ENCODE data around the gene RAD52.
"Not testable (repeated sequence)": the region's sequence is repeated elsewhere in the genome, so short reads cannot be mapped to it uniquely, and the experiment has no call there.

RAD52 gene

DNA sequence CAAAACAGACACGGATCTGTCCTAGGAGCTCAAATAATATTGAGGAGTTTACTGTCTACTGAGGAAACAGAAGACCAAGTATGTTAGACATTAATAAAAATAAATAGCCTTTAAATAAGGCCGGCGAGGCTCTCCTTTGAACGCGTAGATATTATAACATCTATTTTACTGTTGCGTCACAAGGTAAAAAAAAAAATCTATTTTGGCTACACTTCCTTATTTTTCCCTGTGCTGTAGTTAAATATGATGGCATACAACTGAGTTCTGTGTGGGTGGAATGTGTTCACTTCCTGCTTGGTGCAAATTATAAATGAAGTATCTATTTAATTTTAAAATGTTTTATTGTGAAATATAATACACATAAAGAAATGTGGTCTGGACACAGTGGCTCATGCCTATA is 17.2 kb upstream of the RAD52 start:
- DNase-seq: no peak

DNA sequence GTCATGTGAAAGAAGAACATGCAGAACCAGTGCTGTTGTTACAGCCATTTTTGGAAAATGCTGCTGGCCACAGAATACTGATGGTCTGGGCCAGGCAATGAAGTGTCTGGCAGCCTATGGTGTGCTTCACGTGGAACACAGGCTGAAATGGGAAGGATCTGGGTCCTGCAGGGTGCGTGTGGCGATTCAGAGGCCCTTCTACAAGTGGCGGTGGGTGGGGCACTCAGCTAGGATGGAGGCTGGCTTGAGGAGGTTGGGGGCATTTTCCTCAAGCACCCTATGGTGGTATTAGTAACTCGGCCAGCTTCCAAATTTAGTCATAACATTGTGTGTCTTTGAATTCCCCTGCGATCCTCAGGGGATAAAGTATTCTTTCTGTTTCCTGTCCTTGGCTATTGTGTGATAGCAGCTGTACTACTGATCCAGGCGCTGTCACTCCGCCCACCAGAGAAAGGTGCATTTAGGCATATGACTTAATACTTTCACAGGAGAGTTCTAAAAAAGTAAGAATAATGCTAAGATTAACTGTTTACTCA is 9.2 kb upstream of the RAD52 start:
- no peak for DNase-seq

DNA sequence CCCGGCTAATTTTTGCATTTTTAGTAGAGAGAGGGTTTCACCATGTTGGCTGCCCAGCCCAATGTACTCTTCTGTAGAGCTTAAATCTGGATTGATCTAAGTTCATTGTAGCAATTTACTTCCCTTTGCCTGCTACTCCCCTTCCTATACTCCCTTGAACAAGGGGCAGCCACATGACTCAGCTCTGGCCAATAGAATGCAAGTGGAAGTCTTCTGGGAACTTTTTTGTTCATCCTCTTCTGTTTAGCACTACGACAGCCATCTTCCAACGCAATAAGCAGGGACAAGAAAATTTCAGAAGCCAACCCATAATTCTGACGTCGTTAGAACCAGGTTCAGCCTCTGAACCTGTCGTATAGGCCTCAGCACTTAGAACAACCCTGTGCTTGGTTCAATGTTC is 6.4 kb upstream of the RAD52 start:
- DNase-seq: no peak

- no peak for DNase-seq
Measured at GRCh38 chr12:954741-955140, 5.2 kb upstream of the RAD52 start.

DNA sequence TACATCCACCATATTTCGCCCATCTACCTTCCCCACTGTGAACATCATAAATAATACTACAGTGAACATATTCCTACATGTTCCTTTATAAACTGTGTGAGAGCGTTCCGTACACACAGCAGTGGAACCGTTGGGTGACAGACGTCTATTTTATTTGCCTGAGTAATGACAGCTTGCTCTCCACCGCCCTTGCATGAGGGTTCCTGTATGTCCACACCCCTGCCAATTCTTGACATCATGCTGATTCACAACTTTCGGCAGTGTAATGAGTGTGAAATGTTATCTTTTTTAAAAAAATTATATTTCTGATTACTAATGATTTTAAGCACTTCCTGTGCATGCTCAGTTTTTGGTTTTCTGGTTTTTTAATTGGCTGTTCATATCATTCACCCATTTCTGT is 4.3 kb upstream of the RAD52 start:
- DNase-seq: no peak

DNA sequence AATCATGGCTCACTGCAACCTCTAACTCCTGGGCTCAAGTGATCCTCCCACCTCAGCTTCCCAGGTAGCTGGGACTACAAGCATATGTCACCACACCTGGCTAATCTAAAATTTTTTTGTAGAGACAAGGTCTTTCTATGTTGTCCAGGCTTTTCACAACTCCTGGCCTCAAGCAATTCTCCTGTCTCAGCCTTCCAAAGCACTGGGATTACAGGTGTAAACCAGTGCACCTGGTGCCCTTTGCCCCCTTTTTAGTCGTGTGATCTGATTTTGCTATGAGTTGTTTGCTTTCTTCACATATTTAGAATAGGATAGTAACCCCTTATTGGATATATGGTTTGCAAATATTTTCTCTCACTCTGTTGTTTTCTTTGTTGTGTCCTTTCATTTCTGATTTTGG is 1.7 kb upstream of the RAD52 start:
- no peak for DNase-seq

DNA sequence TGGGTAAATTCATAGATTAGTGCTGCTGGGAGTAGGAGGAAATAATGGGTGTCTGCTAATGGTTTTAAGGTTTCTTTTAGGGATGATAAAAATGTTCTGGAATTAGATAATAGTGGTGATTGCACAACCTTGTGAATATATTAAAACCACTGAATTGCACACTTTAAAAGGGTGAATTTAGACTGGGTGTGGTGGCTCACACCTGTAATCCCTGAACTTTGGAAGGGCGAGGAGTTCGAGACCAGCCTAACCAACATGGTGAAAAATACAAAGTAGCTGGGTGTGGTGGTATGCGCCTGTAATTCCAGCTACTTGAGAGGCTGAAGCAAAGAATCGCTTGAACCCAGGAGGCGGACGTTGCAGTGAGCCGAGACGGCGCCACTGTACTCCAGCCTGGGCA is 1.3 kb downstream of the RAD52 start:
- DNase-seq: no peak

- DNase-seq: no peak
Measured at GRCh38 chr12:946631-947030, 2.9 kb downstream of the RAD52 start.

GRCh38 chr12:946212-946611 is 3.3 kb downstream of the RAD52 start:
- DNase-seq: no peak

DNA sequence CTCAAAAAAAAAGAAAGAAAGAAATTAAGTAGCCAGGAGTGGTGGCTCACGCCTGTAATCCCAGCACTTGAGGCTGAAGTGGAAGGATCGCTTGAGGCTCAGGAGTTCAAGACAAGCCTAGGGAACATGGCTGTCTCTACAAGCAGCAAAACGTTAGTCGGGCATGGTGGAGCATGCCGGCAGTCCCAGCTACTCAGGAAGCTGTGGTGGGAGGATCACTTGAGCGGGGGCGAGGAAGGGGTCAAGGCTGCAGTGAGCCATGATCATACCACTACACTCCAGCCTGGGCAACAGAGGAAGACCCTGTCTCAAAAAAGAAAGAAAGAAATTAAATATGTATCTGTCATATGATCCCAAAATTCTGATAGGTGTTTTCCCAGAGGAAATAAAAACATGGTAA is 5.3 kb downstream of the RAD52 start:
- no peak for DNase-seq

- DNase-seq: peak; percentile 52
Measured at GRCh38 chr12:943051-943450, 6.4 kb downstream of the RAD52 start.

DNA sequence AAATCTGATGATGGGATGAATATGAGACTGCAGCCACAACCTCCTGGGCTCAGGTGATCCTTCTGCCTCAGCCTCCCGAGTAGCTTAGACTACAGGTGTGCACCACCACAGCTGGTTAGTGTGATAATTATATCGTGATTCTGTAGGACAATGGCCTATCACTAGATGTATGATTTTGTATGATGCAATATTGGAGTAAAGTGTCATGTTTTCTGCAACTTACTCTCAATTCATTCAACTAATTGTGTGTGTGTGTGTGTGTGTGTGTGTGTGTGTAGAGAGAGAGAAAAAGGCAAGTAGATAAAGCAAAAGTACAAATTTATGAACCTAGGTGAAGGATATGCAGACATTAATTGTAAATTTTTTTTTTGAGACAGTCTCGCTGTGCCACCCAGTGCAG is 10.7 kb downstream of the RAD52 start:
- no peak for DNase-seq

GRCh38 chr12:936377-937345 is 12.8 kb downstream of the RAD52 start:
- no peak for DNase-seq

- not testable (repeated sequence) for DNase-seq
Measured at GRCh38 chr12:935891-936290, 13.6 kb downstream of the RAD52 start.

- no peak for DNase-seq
Measured at GRCh38 chr12:931591-931990, 17.9 kb downstream of the RAD52 start.

GRCh38 chr12:931060-931459 is 18.4 kb downstream of the RAD52 start:
- DNase-seq: no peak

DNA sequence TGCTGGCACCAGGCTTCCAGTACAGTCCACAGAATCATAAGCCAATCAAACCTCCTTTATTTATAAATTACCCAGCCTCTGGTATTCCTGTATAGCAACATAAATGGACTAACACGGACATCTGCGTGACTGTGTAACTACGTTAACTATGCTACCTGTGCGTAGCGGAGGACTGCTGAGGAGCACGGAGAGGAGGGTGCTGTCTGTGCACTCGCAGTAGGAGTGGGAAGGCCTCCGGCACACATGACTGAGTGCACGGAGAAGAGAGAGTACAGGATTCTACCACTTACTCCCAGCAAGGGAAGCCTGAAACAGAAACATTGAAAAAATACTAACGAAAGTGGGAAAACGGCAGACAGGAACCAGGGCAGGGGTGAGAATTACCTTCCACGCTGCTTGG is 22.9 kb downstream of the RAD52 start:
- DNase-seq: no peak

DNA sequence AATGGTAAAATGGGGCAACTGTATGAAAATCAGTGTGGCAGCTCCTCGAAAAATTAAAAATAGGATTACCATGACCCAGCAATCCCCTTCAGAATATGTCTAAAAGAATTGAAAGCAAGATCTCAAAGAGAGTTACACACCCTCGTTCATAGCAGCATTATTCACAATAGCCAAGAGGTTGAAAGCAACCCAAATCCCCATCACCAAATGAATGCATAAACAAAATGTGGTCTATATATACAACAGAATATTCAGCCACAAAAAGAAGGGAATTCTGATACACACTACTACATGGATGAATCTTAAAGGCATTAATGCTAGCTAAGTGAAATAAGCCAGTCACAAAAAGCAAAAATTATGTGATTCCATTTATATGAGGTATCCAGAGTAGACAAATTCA is 27.2 kb downstream of the RAD52 start:
- no peak for DNase-seq

DNA sequence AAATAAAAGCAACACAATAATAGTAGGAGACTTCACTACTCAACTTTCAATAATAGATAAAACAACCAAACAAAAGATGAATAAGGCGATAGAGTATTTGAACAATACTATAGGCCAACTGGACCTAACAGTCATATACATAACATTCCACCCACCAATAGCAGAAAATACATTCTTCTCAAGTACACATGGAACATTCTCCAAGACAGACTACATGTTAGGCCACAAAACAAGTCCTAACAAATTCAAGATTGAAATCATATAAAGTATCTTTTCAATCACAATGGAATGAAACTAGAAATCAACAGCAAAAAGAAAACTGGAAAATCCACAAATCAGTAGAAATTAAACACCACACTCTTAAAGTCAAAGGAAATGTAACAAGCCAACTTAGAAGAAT is 28.8 kb downstream of the RAD52 start:
- no peak for DNase-seq

DNA sequence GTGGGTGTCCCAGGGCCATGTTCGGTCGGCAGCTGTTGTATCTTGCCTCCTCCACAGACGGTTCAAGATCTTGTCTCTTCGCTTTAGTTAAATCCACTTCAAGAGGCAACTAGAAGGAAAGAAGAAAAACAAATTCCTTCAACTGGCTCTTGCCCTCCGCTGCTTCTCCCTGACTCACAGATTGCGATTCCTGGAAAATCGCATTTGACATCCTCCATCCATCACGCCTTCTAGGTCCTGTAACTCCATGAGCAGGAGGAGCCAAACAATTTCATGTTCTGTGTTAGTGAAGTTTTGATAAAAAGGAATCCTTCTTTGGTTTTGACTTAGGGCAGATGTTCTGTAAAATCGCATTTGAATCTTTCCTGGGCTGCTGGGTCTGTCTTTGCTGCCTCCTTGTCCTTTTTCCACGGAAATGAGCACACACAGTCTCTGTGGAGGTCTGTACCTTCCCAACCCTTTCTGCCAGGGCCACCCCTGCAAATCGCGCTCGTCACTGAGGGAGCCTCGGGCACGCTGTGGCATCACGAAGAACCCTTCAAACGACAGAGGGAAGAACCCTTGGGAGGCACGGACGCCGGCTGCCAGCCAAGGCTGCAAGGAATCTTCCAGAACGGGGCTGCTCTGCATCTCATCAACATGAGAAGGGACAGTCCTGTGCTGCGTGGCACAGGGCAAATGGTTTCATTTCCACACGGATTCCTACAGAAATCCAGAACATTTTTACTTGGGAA is 32.6 kb downstream of the RAD52 start:
- no peak for DNase-seq

DNA sequence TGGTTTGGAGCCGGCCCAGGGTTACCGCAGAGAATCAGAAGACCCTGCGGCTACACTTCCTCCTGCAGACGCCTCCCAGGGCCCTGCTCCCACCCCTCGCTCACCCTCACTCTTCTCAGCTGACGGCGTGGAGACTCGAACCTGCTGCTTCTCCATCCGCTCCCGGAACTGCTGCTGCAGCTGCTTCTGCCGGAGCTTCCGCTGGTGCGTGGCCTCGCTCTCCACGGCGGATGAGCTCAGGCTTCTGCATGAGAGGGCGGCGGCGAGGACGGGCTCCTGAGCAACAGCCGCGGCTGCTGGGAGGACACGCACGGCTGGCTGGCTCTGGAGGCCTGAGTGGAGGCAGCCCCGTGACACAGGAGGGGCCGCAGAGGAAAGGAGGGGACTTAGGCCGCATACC is 33.3 kb downstream of the RAD52 start:
- DNase-seq: no peak

DNA sequence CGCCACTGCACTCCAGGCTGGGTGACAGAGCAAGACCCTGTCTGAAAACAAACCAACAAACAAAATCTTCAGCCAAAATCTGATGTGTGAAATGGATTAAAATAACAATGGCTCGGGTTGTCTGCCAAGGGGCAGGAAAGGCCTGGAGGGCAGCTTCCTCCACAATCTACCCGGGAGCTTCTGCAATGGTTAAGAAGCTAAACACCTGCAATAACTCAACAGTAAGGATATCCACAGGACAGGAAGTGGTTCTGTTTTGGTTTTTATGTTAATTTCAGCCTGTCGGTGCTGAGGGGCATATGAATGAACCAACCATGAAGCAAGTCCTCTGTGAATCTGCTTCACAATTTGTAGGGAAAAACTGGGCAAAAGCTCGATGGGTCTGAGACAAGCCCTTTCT is 34.4 kb downstream of the RAD52 start:
- no peak for DNase-seq

DNA sequence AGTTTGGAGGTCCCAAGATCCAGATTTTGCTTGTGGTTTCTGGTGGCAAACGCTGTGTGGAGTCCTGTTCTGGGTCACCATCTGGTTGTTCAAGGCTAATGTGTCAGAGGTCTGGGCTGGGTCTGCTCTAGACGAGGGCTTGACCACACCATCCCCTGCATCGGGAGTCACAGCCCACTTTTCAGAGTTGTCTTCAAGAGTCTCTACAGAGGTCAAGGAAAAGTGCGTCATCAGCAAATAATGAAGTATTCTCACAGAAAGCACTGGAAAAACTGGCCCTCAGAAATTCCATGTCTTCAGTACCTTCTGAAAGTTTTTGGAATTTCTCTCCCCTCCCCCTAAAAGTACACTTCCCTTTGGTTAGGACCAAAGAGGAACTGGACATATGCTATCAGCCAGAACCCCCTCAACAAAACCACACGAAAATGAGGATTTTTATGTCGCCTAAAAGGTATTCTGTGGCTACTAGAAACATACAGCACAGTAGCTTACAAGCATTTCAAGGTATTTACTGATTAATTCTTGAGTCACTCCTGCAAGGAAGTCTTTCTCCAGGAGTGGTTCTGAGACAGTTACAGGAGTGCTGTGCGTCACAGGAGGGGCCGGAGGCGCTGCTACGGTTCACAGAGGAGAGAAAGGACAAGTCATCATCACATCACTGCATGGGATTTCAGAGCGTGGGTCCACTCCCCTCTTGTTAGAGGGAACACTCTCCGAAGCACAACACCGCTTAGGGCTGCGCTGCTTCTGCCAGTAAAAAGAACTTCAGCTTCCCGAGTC is 35.4 kb downstream of the RAD52 start:
- DNase-seq: no peak

All from right hindlimb (tissue), 1 donor.